GM10266 (cell line): ENCODE results near the gene IMP3.
A peak's percentile ranks its signal among the peaks of the same experiment; 100 is the strongest.
"Not testable (repeated sequence)": the region's sequence is repeated elsewhere in the genome, so short reads cannot be mapped to it uniquely, and the experiment has no call there.

Experiments
- DNase-seq: peaks from one replicate; pipeline ENCODE4 v3.0.0; 2012; ENCODE audit errors: extremely low spot score
- CTCF ChIP-seq: IDR thresholded peaks from 2 replicates; pipeline ENCODE4 v1.5.1; 2012; ENCODE audit warnings: mild to moderate bottlenecking, low read depth; ENCODE audit not compliant: control insufficient read depth, insufficient read depth; ENCODE audit errors: missing control alignments

The IMP3 gene

GRCh38 chr15:75639709-75640482, at the start of gene IMP3:
TSS of gene IMP3 (minus strand) at chr15:75640224. CDS start at chr15:75640168, 56 bp downstream.
- peak; percentile 97 for DNase-seq
- TF ChIP-seq CTCF: no peak

DNA sequence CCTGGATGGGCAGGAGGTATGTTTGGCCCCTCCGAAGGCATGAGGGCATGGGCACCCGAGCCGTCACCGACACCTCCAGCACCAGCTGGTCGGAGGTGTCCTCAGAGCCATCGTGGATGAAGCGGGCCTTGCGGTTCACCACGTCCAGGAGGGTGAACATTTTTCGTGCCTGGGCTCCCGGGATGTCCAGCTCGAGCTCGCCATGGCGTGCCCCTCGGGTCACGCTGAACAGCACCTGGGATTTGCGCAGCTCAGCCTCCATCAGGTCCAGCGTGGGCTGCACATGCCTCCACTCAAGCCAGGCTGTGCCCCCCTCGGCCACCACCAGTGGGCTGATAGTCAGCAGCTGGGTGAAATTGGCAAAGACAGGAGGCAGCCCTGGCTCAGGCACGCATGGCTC, 49.4 kb upstream of the IMP3 start:
- not testable (repeated sequence) for DNase-seq

DNA sequence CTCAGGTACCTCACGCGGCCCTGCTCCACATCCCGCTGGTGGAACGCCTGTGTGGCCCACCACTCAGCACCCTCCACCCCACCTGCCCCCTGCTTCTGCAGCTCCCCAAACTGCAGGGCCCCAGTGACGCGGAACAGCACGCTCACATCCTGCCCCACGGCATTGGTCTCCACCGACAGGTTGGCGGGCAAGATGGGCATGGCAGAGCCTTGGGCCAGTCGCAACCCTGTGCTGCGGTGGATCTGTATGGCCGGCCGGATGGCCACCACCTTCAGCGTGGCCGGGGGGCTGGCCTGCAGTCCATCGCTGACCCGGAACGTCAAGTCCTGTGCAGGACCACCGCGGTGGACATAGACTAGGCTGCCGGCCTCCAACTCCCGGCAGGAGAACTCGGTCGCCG, 48.8 kb upstream of the IMP3 start:
- no peak for DNase-seq
- no peak for TF ChIP-seq CTCF

DNA sequence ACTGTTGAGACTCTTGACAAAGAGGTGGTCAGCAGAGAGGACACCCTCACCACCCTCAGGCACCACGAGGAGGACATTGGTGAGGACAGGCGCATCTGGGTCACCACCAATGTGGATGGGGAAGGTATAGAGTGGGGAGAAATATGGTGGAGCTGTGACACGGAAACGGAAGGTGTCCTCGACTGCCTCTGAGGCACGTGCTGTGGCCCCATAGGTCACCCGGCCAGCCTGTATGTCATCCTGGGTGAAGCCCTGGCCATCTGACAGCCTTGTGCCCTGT, 48.2 kb upstream of the IMP3 start:
- DNase-seq: no peak
- TF ChIP-seq CTCF: no peak

- no peak for TF ChIP-seq CTCF
- DNase-seq: no peak
These were observed 47.7 kb upstream of the IMP3 start for GRCh38 chr15:75687486-75688277.

GRCh38 chr15:75686212-75686642, 46.2 kb upstream of the IMP3 start:
- TF ChIP-seq CTCF: peak; percentile 72
- peak; percentile 77 for DNase-seq

DNA sequence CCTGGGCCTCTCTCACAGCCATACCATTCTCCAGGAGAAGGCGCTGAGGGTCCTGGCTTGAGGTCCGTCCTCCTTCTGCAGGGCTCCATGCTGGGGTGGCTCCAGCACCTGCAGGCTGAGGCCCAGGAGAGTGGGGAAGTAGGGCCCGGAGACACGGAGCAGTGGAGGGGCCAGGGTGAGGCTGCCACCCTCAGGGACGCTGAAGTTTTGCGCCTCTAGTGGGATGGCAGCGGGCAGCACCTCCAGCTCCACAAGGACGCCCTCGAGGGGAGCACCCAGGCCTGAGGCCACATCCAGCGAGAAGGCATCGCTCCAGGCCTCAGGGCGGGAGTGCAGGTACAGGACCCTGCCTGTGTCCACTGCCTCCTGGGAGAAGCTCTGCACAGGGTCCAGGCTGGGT, 45.2 kb upstream of the IMP3 start:
- DNase-seq: no peak
- no peak for TF ChIP-seq CTCF
